HG03045 (cell line): Measurements from ENCODE around the gene RPS28.

Experiments used
- ATAC-seq: cut with Tn5 transposase; IDR thresholded peaks from one replicate; pipeline ENCODE4 v1.9.1; 2021; ENCODE audit warnings: mild to moderate bottlenecking, moderate library complexity; ENCODE audit not compliant: unreplicated experiment

Gene RPS28

GRCh38 chr19:8370176-8371010 lies 49.1 kb downstream of the RPS28 start:
- no peak for ATAC-seq

DNA sequence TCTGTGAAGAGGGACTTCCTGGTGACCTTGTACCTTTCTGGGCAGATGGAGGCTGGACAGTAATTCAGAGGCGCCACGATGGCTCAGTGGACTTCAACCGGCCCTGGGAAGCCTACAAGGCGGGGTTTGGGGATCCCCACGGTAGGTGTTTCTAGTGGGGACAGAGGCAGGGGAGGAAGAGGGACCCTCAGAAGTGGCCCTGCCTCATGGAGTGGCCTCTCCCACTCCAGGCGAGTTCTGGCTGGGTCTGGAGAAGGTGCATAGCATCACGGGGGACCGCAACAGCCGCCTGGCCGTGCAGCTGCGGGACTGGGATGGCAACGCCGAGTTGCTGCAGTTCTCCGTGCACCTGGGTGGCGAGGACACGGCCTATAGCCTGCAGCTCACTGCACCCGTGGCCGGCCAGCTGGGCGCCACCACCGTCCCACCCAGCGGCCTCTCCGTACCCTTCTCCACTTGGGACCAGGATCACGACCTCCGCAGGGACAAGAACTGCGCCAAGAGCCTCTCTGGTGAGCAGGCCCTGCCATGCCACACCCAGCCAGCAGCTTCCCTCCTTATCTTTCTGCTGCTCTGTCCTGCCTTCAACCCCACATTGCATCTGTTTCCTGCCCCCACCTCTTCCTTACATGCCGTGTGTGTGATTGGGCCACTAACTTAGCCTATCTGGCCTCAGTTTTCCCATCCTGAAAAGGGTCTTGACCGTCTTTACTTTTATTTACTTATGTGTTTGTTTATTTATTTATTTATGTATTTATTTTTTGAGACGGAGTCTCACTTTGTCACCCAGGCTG lies 49.9 kb downstream of the RPS28 start:
- no peak for ATAC-seq
